Activated CD4-positive, alpha-beta T cell treated with anti-CD3 and anti-CD28 coated beads, Interleukin-10, Interleukin-2, amounts not matched to agents 100 ng/mL and 50 ng/mL, durations not matched to agents 16 hours and 8 hours (primary cell): ENCODE results near the gene VAMP8.
"Not testable (repeated sequence)": the region's sequence is repeated elsewhere in the genome, so short reads cannot be mapped to it uniquely, and the experiment has no call there.

Experiments
- DNase-seq: peaks from one replicate; pipeline ENCODE4 v3.0.0-alpha.2; 2020

The VAMP8 gene

DNA sequence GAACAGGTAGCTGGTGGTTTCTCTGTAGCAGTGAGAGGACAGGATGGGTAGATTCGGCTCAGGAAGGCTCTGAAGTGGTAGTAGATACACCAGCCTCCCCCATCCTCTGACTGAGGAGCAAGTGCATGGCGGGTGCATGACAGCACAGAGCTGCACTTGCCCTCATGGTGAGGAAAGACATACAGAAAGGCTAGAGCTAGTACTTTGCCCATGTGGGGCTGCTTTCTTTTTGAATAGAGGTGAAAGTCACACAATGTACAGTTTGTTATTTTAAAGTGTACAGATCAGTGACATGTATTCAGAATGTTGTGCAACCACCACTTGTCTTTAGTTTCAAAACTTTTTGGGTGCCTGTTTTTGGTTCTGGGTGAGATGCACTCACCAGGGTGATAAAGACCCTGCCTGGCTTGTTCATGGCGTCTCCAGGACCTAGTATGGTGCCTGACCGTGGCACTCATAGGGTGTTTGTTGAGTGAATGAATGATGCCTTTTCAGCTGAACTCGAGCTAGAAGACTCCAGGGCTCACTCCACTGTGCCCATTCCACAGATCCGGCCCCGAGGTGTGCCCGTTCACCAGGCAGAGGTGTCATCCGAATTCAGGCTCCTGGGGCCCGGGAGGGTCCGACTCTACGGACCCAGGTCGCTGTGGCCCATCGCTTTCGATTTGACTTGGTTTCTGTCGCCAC, 6.4 kb downstream of the VAMP8 start:
- peak; percentile 57 for DNase-seq

GRCh38 chr2:85584354-85584856, 7.0 kb downstream of the VAMP8 start, which contains the start of gene VAMP5:
TSS of gene VAMP5 (plus strand) at chr2:85584431. CDS start at chr2:85584491, 60 bp downstream.
- no peak for DNase-seq

- DNase-seq, result peak; percentile 56
Measured at GRCh38 chr2:85584857-85585780, 7.7 kb downstream of the VAMP8 start.

- DNase-seq, result peak; percentile 22
Measured at GRCh38 chr2:85585781-85586105, 8.4 kb downstream of the VAMP8 start.

- no peak for DNase-seq
Measured at GRCh38 chr2:85588236-85588635, 10.8 kb downstream of the VAMP8 start.

- no peak for DNase-seq
Measured at GRCh38 chr2:85588645-85589044, 11.3 kb downstream of the VAMP8 start.

GRCh38 chr2:85589181-85589580, 11.8 kb downstream of the VAMP8 start:
- DNase-seq, result no peak

- no peak for DNase-seq
Measured at GRCh38 chr2:85589982-85590791, 12.8 kb downstream of the VAMP8 start.

GRCh38 chr2:85590950-85591349, 13.6 kb downstream of the VAMP8 start:
- no peak for DNase-seq

DNA sequence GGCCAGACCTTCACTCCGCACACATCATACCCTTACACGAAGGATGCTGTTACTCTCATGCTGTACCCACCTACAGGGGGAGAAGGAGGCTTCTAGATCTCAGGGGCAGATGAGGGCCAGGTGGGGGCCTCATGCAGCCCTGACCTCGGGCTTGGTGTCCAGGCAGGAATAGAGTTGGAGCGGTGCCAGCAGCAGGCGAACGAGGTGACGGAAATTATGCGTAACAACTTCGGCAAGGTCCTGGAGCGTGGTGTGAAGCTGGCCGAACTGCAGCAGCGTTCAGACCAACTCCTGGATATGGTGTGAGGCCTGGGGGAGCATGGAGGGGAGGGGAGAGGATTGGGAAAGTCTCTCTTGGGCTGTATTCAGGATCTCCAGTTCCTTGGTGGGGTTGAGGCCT, 14.2 kb downstream of the VAMP8 start:
- DNase-seq, result no peak

DNA sequence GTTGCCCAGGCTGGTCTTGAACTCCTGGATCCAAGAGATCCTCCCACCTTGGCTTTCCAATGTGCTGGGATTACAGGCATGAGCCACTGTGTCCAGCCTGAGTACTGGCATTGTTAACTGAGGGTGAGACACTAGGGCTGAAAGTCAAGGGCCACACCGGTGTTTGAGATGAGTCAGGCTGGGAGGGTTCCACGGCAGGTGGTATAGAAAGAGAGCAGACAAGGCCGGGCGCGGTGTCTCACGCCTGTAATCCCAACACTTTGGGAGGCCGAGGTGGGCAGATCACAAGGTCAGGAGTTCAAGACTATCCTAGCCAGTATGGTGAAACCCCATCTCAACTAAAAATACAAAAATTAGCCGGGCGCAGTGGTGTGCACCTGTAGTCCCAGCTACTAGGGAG, 14.9 kb downstream of the VAMP8 start:
- DNase-seq, result not testable (repeated sequence)

- DNase-seq, result no peak
Measured at GRCh38 chr2:85593023-85593422, 15.6 kb downstream of the VAMP8 start.

DNA sequence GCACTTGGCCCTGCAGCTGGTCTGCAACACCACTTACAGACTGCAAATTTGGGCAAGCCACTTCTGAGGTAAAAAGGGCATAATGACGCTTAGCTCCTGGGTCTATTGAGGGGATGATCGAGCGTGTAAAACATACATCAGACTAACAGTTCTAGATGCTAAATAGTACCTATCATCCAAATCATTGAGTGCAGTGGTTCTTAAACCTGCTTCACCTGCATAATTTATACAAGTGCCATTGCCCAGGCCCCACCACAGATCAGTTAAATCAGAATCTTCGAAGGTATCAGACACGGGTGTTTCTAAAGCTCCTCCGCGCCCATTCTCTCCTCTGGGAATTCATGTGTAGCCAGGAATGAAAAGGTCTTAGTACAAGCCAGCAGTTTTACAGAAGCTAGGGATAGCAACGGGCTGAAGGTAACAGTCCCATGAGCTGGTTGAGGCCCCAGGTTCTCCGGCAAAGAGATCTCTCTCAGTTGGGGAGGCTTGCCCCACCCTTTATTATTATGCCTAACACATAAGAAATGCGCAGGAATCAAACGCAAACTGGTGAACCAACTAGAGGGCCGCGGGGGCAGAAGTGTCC, 17.4 kb downstream of the VAMP8 start:
- DNase-seq, result no peak

GRCh38 chr2:85595301-85596025, 18.1 kb downstream of the VAMP8 start, which contains the start of gene RNF181:
TSS of gene RNF181 (plus strand) at chr2:85595745. CDS start at chr2:85595764, 19 bp downstream.
- peak; percentile 97 for DNase-seq

DNA sequence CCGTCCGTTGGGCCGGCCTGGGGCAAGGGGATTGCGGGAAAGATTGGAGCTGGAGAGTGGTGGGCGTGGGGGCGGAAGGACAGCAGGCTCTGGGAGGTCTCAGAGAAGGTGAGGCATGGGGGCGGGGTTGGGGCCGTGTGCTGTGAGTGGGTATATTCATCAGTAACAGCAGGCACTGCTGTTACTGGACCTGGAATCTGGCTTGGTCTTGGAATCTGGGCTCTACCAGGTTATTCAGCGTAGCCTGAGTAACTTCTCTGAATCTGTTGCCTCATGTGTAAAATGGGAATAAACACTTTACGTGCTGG, 18.6 kb downstream of the VAMP8 start:
- no peak for DNase-seq

DNA sequence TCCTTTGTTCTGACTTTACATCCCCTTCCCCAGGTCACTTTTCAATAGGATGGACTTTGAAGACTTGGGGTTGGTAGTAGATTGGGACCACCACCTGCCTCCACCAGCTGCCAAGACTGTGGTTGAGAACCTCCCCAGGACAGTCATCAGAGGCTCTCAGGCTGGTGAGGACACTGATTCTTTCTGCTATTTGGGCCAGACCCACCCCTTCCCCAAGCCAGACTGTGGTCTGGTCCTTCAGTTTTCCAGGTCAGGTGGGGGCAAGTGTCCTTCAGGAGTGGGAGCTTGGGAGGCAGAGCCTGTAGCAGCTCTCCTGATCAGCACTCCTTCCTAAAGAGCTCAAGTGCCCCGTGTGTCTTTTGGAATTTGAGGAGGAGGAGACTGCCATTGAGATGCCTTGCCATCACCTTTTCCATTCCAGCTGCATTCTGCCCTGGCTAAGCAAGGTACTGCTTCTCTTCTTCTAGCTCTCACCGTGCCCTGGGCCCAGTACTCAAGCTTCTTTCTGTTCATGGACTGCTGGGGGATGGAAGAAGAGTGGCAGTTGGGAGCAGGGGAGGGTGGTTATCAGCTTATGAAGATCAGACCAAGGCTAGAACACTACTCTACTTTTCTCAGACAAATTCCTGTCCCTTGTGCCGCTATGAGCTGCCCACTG, 19.2 kb downstream of the VAMP8 start:
- no peak for DNase-seq

DNA sequence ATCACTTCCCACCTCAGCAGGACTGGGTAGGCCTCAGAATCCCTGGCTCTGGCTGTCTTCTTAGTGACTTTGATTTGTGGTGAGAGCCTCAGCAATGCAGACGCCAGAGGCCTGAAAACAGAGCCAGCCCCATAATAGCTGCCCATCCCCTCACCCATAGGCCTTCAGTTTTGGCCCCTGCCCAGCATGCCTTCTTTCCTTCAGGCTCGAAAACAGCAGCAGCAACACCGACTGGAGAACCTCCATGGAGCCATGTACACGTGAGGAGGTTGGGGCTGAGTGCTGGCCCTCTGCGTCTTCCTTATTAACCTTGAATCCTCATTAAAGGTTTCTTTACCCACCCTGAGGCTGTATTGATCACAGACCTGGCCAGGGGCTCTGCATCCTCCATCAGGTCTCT, 19.9 kb downstream of the VAMP8 start:
- no peak for DNase-seq

DNA sequence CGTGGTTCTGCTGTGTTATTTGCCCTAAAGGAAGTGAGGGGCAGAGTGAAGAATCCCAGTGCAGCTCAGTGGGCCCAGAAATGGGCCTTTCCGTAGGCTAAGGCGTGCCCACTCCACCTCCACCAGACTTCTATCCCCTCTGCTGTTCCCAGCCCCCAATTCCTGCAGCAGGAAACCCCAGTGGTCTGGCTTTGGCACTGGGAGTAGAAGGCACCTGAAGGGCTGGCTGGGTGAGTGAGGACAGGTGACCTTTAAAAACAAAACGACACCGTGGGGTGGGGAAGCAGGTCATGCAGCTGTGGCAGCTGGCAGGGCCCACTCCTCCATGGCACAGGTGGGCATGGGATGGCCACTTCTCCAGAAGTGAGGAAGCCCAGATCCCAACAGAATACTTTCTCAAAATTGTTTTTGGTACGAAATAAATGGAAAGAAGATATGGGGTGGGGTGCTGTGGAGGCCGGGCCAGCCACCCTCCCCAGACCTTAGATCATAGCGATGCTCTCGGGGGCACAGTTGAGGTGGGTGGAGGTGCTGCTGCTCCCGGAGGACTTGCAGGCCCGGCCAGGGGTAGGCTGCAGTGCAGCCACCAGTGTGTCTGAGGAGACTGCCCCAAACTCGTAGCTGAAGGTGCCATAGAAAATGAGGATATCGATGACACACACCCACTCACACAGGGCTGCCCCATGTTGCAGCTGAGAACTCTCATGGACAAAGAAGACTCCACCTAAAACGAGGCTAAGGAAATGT, 21.4 kb downstream of the VAMP8 start:
- no peak for DNase-seq

DNA sequence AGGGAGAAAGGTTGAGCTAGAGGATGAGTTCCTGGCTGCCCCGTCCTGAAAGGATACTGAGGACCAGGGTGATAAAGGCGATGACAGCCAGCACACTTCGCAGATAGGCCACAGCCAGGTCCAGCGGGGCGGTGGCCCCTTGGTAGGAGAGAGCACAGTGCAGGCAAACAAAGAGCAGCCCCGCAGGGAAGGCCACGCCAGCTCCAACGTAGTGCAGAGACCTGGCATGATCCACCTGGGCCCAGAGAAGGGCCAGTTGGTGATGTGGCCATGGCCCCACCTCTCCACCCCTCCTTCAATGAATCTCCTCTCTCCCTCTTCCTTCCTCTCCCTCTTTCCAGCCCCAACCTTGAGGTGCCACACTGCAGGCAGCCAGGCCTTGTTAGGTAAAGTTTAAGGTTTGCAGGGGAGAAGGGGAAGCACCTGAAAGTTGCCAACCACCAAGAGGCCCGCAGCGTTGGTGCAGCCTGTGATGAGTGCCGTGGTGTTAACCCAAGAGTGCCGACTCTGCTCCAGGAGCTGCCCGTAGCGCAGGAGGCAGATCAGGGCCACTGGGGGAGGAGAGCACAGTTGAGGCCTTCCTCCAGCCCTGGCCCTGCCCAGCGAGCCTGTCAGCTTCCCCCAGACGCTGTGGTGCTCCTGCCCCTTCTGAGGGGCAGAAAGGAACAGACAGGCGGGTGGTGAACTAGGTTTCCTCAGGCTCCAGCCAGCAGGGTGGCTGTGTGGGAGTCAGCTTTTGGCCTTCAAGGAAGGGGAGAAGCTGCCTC, 22.3 kb downstream of the VAMP8 start:
- no peak for DNase-seq

DNA sequence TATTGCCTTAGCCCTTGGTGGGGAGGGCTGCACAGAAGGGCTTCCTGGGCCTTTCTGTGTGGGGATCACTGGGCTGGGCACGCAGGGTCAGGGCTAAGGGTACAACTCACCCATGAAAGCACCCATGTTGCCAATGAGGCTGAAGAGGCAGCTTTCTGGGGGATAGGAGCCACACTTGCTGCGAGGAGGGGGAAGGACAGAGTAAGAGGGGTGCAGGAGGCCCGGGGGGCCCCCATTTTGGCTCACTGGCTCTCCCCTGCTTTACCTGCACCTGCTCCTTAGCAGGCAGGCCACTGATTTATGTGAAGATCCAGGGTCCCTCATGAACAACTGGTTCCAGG, 22.8 kb downstream of the VAMP8 start:
- no peak for DNase-seq
